H1 (cell line): Measurements from ENCODE around the gene TEAD2.

Experiments
- BACH1 ChIP-seq: IDR thresholded peaks from 2 replicates; pipeline ENCODE4 v1.6.1; 2012; ENCODE audit warnings: low read length, improper control_type of control experiment
- CREB1 ChIP-seq: IDR thresholded peaks from 2 replicates; pipeline ENCODE4 v1.6.1; 2012; ENCODE audit warnings: inconsistent platforms
- CTCF ChIP-seq, 3 experiments: IDR thresholded peaks; 1 replicate in 2 of 3; 2 replicates in 1 of 3; pipeline versions ENCODE4 v1.5.1 to v1.6.1; 2011; ENCODE audit warnings: low read length in 3 of 3, mild to moderate bottlenecking in 3 of 3, inconsistent platforms in 2 of 3, low read depth in 1 of 3, moderate library complexity in 1 of 3; ENCODE audit not compliant: insufficient read depth in 1 of 3; ENCODE audit errors: control extremely low read depth in 1 of 3
- EGR1 ChIP-seq: IDR thresholded peaks from 2 replicates; pipeline ENCODE4 v1.6.1; 2011; ENCODE audit warnings: low read depth, low read length, borderline replicate concordance
- EP300 ChIP-seq, 2 experiments: IDR thresholded peaks; 1 replicate in 1 of 2; 2 replicates in 1 of 2; pipeline ENCODE4 v1.6.1; 2011 to 2012; ENCODE audit warnings: low read depth in 2 of 2, low read length in 2 of 2, mild to moderate bottlenecking in 2 of 2, borderline replicate concordance in 1 of 2, inconsistent platforms in 1 of 2, moderate library complexity in 1 of 2
- EZH2 ChIP-seq: fragments of 200-600 bp; sonication (generic); IDR thresholded peaks from 2 replicates; pipeline ENCODE4 v1.7.1; 2012; ENCODE audit warnings: low read depth, mild to moderate bottlenecking, moderate library complexity, low read length, inconsistent platforms; ENCODE audit not compliant: severe bottlenecking
- KDM1A ChIP-seq: fragments of 200-600, 300-600 bp; sonication (generic); IDR thresholded peaks from 2 replicates; pipeline ENCODE4 v1.7.1; 2016; ENCODE audit warnings: mild to moderate bottlenecking, low read length, borderline replicate concordance
- MAFK ChIP-seq: IDR thresholded peaks from 2 replicates; pipeline ENCODE4 v1.6.1; 2012; ENCODE audit warnings: low read depth, mild to moderate bottlenecking, improper control_type of control experiment, low read length
- MAX ChIP-seq: IDR thresholded peaks from 2 replicates; pipeline ENCODE4 v1.6.1; 2012; ENCODE audit warnings: inconsistent platforms
- POLR2A ChIP-seq, 2 experiments: IDR thresholded peaks; 1 replicate in 1 of 2; 2 replicates in 1 of 2; pipeline ENCODE4 v1.6.1; 2011; ENCODE audit warnings: low read depth in 2 of 2, low read length in 2 of 2, mild to moderate bottlenecking in 2 of 2; ENCODE audit errors: control extremely low read depth in 1 of 2
- POLR2AphosphoS5 ChIP-seq: IDR thresholded peaks from 2 replicates; pipeline ENCODE4 v1.6.1; 2011; ENCODE audit warnings: low read depth, low read length
- RAD21 ChIP-seq, 2 experiments: IDR thresholded peaks in 1 of 2; conservative IDR thresholded peaks in 1 of 2; 2 replicates each; pipeline ENCODE4 v1.6.1; 2011; ENCODE audit warnings: low read depth in 2 of 2, low read length in 2 of 2, improper control_type of control experiment in 1 of 2, inconsistent platforms in 1 of 2, mild to moderate bottlenecking in 1 of 2, moderate library complexity in 1 of 2
- RNF2 ChIP-seq: fragments of 200-900, 300-1000 bp; sonication (generic); IDR thresholded peaks from 2 replicates; pipeline ENCODE4 v1.7.1; 2016; ENCODE audit warnings: borderline replicate concordance, low read depth, mild to moderate bottlenecking, antibody characterized with exemption, low read length; ENCODE audit not compliant: poor library complexity, severe bottlenecking; ENCODE audit errors: missing control alignments
- YY1 ChIP-seq: IDR thresholded peaks from 2 replicates; pipeline ENCODE4 v1.6.1; 2011; ENCODE audit warnings: low read depth, mild to moderate bottlenecking, low read length

GRCh38 chr19:49383599-49383998 is 21.4 kb upstream of the TEAD2 start:
- TF ChIP-seq POLR2AphosphoS5 (no peak), CTCF (IDR thresholded peaks at IDR 0.05; ENCODE audit: control extremely low read depth in 1 of 3, insufficient read depth in 1 of 3, low read depth in 1 of 3, low read length in 3 of 3) (no peak), POLR2A (IDR thresholded peaks at IDR 0.05; ENCODE audit: control extremely low read depth in 1 of 2, low read depth in 2 of 2, low read length in 2 of 2) (no peak), EP300 (IDR thresholded peaks at IDR 0.05; ENCODE audit: borderline replicate concordance in 1 of 2, low read depth in 2 of 2, low read length in 2 of 2) (no peak), EZH2 (no peak), RNF2 (no peak), KDM1A (no peak), BACH1 (no peak), RAD21 (IDR thresholded peaks at IDR 0.05 in 1 of 2, conservative IDR thresholded peaks at IDR 0.05 in 1 of 2; ENCODE audit: low read depth in 2 of 2, low read length in 2 of 2) (no peak), MAX (no peak), YY1 (no peak), MAFK (peak; percentile 14; the same call in 1 of the 2 replicates), EGR1 (no peak), CREB1 (no peak)
